Right forelimb (tissue), 1 donor: ENCODE measurements around the gene DES.

Source experiments
- DNase-seq: peaks from one replicate; pipeline ENCODE4 v3.0.0-alpha.2; 2018

DES gene

GRCh38 chr2:219475697-219476651, 57.8 kb downstream of the DES start:
- DNase-seq, result peak; percentile 84
